DOHH2 (cell line): Measurements from ENCODE around the gene SMG6.

Experiments
- EZH2phosphoT487 ChIP-seq: fragments of 200-600 bp; sonication (generic); IDR thresholded peaks from 2 replicates; pipeline ENCODE4 v1.6.1; 2017; ENCODE audit warnings: borderline replicate concordance, mild to moderate bottlenecking, antibody characterized with exemption, low read length, moderate library complexity, mixed read lengths
- TF ChIP-seq, protein P1 (sequence below): fragments of 200-600 bp; sonication (generic); IDR thresholded peaks from one replicate; pipeline ENCODE4 v1.5.1; 2014; ENCODE audit warnings: antibody characterized with exemption, mild to moderate bottlenecking, low read depth, low read length; ENCODE audit not compliant: poor library complexity, severe bottlenecking

GRCh38 chr17:2347805-2348685, 44.5 kb upstream of the SMG6 start:
- TF ChIP-seq, protein P1, sequence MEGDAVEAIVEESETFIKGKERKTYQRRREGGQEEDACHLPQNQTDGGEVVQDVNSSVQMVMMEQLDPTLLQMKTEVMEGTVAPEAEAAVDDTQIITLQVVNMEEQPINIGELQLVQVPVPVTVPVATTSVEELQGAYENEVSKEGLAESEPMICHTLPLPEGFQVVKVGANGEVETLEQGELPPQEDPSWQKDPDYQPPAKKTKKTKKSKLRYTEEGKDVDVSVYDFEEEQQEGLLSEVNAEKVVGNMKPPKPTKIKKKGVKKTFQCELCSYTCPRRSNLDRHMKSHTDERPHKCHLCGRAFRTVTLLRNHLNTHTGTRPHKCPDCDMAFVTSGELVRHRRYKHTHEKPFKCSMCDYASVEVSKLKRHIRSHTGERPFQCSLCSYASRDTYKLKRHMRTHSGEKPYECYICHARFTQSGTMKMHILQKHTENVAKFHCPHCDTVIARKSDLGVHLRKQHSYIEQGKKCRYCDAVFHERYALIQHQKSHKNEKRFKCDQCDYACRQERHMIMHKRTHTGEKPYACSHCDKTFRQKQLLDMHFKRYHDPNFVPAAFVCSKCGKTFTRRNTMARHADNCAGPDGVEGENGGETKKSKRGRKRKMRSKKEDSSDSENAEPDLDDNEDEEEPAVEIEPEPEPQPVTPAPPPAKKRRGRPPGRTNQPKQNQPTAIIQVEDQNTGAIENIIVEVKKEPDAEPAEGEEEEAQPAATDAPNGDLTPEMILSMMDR, result no peak
- no peak for TF ChIP-seq EZH2phosphoT487
